Mucosa of descending colon (tissue), 3 donors: Measurements from ENCODE around the gene FGF9. TPM values are rescaled to one million over a fixed set of nuclear protein-coding genes. Genes with fewer than 3 reads are reported as not detected.

Source experiments
- ATAC-seq: fragments of 200-7000 bp; cut with Tn5 transposase; one replicate; pipeline ENCODE4 v1.9.1; 2020; ENCODE audit warnings: mild to moderate bottlenecking, moderate library complexity
- DNase-seq, 3 donors: peaks; one replicate each; pipeline ENCODE4 v3.0.0-alpha.2; 2020
- H3K36me3 ChIP-seq: fragments of 200-600 bp; one replicate; pipeline ENCODE4 v1.8.0; 2021; ENCODE audit warnings: low read depth, mild to moderate bottlenecking
- H3K4me1 ChIP-seq: fragments of 200-600 bp; one replicate; pipeline ENCODE4 v1.8.0; 2021; ENCODE audit warnings: low read depth, mild to moderate bottlenecking
- H3K4me3 ChIP-seq: fragments of 200-600 bp; one replicate; pipeline ENCODE4 v1.8.0; 2021; ENCODE audit warnings: mild to moderate bottlenecking
- H3K9me3 ChIP-seq: fragments of 200-600 bp; one replicate; pipeline ENCODE4 v1.8.0; 2021; ENCODE audit warnings: mild to moderate bottlenecking
- intact Hi-C, 2 donors: fragments of 100-400 bp; cut with DNase I in 1 of 2; cut with micrococcal nuclease in 1 of 2; formaldehyde crosslinking; loops; one replicate each; pipeline versions ENCODE4 v1.11.0 to v1.11.1; 2022; cut with DNase I, micrococcal nuclease
- total RNA-seq, 3 donors: library from RNA; stranded (reverse); fragmentation: NEBNext Ultra II Directional in 2 of 3; extraction: Animal tissue kit (Norgen Biotek cat#: 25700) in 2 of 3; gene quantifications; one replicate each; pipeline versions ENCODE4 v1.2.1 to v1.2.4, GENCODE V29; 2021 to 2023
- TF ChIP-seq, protein P1 (sequence below): fragments of 200-600 bp; IDR thresholded peaks from one replicate; pipeline ENCODE4 v1.8.0; 2022; ENCODE audit warnings: antibody characterized with exemption, mild to moderate bottlenecking
- donor health status: DM: no; HTN: no; CAD: no; lungs with moderate emphysema.
- donor health status: DM: no; HTN: no; CAD: no.
- donor health status: DM: no; HTN: yes; CAD: no.

FGF9 gene
- total RNA-seq, 3 donors from 2014 or later = 1.2 to 2.6 (median 2.3) TPM

- TF ChIP-seq, protein P1, sequence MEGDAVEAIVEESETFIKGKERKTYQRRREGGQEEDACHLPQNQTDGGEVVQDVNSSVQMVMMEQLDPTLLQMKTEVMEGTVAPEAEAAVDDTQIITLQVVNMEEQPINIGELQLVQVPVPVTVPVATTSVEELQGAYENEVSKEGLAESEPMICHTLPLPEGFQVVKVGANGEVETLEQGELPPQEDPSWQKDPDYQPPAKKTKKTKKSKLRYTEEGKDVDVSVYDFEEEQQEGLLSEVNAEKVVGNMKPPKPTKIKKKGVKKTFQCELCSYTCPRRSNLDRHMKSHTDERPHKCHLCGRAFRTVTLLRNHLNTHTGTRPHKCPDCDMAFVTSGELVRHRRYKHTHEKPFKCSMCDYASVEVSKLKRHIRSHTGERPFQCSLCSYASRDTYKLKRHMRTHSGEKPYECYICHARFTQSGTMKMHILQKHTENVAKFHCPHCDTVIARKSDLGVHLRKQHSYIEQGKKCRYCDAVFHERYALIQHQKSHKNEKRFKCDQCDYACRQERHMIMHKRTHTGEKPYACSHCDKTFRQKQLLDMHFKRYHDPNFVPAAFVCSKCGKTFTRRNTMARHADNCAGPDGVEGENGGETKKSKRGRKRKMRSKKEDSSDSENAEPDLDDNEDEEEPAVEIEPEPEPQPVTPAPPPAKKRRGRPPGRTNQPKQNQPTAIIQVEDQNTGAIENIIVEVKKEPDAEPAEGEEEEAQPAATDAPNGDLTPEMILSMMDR = peak; percentile 71
- Histone ChIP-seq H3K4me3 (no peak overlapping the region), H3K9me3 (no peaks in the 10 kb centered on the region), H3K36me3 (no peaks in the 10 kb centered on the region), H3K4me1 (peaks cover 10% of the 10 kb centered on the region)
- ATAC-seq = peak; percentile 67
- peak in 1 of 3 donors; percentile 74 for DNase-seq
- intact Hi-C loops = loop anchor here (5.0 kb wide), 2 partner anchors 34 to 639 kb away; partner anchors contain the start of gene FGF9 (in 1 of the 2)
Measured at GRCh38 chr13:21638319-21639282, 32.3 kb upstream of the FGF9 start.

DNA sequence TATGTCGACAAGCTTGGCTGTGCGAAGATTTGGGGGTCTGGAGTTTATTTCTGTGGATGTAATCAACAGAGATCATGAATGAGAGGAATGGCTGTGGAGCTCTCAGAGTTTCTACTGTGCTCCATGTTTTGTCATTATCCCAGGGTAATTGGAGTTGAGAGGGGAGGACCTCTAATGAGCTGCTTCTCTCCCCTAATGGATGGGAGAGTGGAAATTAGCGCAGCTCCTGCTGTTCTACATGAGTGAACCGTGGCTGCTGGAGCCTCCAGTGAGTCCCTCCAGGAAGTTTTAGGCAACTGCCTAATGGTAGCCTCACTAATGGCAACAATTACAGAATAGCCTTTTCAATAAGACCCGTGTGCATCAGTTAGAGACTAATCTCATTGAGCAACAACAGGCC, 31.3 kb upstream of the FGF9 start:
- intact Hi-C loops = loop anchor here (5.0 kb wide), 2 partner anchors 33 to 638 kb away; partner anchors contain the start of gene FGF9 (in 1 of the 2)

GRCh38 chr13:21641629-21642028, 29.2 kb upstream of the FGF9 start:
- intact Hi-C loops = no loop called here
- TF ChIP-seq, protein P1 = no peak
- DNase-seq = no peak
- peaks cover 10% of the 10 kb centered on the region for H3K4me1 ChIP-seq
- H3K4me3 ChIP-seq = no peak overlapping the region
- no peak for ATAC-seq
- H3K36me3 ChIP-seq = no peaks in the 10 kb centered on the region
- H3K9me3 ChIP-seq = no peaks in the 10 kb centered on the region

More for the DNA sequence above, 31.3 kb upstream of the FGF9 start:
- ATAC-seq (no peak), DNase-seq (no peak)
- no peaks in the 10 kb centered on the region for H3K36me3 ChIP-seq
- H3K4me3 ChIP-seq = no peak overlapping the region
- TF ChIP-seq, protein P1 = no peak
- no peaks in the 10 kb centered on the region for H3K9me3 ChIP-seq
- peaks cover 10% of the 10 kb centered on the region for H3K4me1 ChIP-seq

DNA sequence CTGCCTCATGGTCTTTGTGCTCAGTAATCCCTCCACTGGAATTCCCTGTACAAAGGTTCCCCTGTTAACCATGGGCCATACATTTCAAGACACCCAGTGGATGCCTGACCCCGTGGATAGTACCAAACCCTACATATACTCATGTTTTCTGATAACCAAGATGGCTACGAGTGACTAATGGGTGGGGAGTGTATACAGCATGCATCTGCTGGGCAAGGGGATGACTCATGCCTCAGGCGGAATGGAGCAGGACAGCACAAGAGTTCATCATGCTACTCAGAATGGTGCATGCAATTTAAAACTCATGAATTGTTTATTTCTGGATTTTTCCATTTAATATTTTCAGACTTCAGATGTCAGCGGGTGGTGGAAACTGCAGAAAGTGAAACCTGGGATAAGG, 13.3 kb upstream of the FGF9 start:
- Histone ChIP-seq H3K9me3 (peaks cover 4% of the 10 kb centered on the region), H3K36me3 (no peaks in the 10 kb centered on the region), H3K4me1 (peaks cover 3% of the 10 kb centered on the region), H3K4me3 (no peak overlapping the region)
- no peak for DNase-seq
- intact Hi-C loops = no loop called here
- ATAC-seq = peak; percentile 62
- TF ChIP-seq, protein P1 = no peak

DNA sequence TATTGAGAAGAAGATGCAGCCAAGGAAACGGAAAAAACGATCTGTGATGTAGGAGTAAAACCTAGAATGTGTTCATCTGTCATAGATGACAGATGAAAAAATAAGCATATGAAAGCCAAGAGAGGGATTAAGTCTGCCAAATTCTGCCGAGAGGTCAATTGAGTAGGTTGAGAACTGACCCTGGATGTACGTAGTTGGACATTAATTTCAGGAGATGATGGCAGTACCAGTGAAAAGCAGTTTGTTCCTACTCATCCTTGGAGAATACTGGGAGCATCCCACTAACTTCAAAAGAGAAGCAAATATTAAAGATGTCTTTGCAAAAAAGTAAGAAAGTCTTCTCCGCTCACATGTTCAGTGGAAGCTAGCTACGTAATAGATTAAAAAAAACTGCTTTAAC, 11.8 kb upstream of the FGF9 start:
- no peak overlapping the region for H3K4me3 ChIP-seq
- no peaks in the 10 kb centered on the region for H3K36me3 ChIP-seq
- intact Hi-C loops = no loop called here
- ATAC-seq = no peak
- TF ChIP-seq, protein P1 = no peak
- H3K4me1 ChIP-seq = peaks cover 6% of the 10 kb centered on the region
- DNase-seq = no peak
- peaks cover 4% of the 10 kb centered on the region for H3K9me3 ChIP-seq
